ENCODE measurements around the gene ADCY7.
"Not testable (repeated sequence)": the region's sequence is repeated elsewhere in the genome, so short reads cannot be mapped to it uniquely, and the experiment has no call there.

GRCh38 chr16:50343566-50343965 is 77.2 kb downstream of the ADCY7 start:
- not testable (repeated sequence) for TF ChIP-seq CTCF, POLR2A (IDR thresholded peaks at IDR 0.05)

All from ovary (tissue), 3 donors.